Stimulated activated naive CD4-positive, alpha-beta T cell treated with Interleukin-2 at 50 U/mL for 16 hours (primary cell): Measurements from ENCODE around the gene MT2A.

Experiments used
- DNase-seq: peaks from one replicate; lab custom pipeline; 2025; lab: John Stamatoyannopoulos, UW

Gene MT2A

DNA sequence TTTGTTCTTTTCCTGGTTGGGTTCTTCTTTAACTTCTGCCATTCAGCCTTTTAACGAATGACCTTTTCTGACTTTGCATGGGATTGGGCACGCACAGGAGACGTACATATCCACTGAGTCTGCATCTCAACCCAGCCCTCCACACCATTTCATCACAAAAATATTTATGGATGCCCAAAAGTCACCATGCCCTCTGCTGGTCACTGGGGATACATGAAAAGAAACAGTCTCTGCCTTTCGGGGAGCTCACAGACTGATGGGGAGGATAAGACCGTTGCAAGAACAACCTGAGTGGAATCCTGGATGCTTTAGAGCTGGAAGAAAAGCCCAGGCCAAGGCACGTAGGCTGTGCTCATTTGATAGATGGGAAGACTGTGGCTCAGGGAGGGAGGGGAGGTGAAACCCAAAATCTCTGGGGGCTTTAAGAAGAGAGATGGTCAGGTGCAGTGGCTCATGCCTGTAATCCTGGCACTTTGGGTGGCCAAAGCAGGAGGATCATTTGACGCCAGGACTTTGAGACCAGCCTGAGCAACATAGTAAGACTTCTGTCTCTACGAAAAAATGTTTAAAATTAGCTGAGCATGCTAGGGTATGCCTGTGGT is 7.9 kb upstream of the MT2A start:
- peak; percentile 18 for DNase-seq

DNA sequence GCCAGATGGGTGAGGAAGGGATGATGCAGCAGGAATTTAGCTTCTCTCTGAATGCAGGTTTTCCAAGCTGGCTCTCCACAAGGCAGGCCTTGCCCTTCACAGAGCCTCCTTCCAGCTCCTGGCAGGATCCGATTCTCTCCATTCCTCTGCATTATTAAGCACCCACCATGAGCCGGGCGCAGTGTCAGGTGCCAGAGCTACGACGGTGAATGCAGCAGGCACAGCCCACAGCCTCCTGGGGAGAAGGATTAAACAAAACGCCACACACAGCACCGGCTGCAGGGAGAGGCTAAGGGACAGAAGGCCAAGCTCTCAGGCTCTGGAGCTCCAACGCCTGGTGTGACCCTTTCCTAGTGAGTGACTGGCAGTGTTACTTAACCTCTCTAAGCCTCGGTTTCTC is 7.1 kb upstream of the MT2A start:
- no peak for DNase-seq

DNA sequence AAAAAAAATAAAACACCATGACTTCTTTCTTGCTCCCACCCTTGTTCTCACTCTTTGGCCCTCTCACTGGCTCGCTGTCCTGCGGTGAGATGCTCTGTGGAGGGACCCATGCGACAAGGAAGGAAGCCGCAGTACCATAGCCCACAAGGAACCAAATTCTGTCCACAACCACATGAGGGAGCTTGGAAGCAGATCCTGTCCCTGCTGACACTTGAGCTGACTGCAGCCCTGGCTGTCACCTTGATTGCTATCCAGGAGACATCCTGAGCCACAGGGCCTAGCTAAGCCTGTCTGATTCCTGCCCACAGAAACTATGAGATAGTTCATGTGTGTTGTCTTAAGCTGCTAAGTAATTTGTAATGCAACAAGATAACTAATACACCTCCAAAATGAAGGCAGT is 4.8 kb upstream of the MT2A start:
- no peak for DNase-seq

DNA sequence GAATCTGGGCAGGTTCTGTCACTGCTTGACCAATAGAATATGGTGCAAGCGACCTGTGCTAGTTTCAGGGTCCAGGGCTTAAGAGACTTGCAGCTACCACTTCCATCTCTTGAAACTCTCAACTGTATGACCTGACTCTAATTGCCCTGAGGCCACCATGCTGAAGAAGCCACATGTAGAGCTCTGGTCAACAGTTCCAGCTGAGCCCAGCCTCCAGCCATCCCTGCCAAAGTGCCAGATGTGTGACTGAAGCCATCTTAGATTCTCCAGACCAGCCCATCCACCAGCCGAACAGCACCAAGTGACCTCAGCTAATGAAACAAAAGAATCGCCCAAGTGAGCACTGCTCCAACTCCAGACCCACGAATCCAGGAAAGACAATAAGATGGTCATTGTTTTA is 3.4 kb upstream of the MT2A start:
- DNase-seq, result no peak

DNA sequence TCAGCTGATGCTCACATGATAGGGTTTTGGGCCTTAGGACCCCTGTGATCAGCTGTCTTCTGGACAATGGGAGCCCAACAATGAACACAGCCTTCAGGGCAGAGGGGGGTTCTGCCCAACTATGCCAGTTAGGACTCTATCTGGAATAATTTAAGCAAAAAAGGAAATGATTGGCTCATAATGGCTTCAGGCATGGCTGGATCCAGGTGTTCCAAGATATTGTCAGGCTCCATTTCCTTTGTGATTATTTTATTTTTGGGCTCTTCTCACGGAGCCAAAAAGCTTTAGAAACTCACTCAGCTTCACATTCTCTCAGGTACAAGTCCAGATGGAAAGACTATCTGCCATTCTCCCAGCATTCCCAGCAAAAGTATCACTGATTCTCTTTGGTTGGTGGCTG is 2.9 kb upstream of the MT2A start:
- no peak for DNase-seq

DNA sequence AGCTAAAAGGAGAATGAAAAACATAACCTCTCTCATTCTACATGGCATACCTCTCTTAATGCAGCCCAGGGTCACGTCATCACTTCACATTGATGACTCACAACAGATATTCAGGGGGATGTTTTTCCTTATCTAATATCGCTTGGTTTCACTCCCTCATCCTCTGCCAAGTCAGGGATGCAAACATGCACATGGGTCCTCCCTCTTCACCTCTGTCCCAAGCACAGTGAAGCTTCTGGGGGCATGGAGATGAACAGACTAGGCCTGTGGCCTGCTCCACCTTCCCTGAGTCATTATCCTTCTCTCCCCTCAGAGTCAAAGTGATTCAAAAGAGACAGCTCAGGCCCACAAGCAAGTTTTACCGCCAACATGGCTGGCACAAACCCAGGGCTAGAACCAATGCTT is 2.3 kb upstream of the MT2A start:
- DNase-seq, result no peak

DNA sequence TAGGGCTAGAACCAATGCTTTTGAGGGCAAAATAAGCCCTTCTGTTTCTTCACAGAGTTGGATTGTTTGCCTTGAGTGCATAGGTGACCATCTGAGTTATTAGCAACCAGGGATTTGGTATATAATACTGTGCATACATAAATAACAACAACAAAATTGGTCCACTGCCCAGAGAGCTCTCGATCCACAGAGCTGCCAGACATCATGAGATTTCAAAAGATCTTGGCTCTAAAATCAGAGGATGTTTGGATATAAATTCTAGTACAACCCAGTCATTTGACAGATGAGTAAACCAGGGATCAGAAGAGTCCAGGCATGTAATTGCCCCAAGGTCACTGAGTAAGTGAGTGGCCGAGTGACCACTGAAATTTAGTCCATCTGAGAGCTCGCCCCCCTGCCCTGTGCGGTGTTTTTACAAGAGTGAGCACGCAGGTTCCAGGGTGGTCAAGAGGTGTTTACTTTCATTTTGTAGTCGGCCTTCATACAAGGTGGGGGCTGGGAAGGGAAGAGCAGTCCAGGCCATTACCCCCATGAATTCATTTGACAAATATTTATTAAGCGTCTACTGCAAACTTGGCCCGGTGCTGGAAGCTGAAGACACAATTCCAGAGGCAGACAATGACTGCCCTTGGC is 1.8 kb upstream of the MT2A start:
- no peak for DNase-seq

DNA sequence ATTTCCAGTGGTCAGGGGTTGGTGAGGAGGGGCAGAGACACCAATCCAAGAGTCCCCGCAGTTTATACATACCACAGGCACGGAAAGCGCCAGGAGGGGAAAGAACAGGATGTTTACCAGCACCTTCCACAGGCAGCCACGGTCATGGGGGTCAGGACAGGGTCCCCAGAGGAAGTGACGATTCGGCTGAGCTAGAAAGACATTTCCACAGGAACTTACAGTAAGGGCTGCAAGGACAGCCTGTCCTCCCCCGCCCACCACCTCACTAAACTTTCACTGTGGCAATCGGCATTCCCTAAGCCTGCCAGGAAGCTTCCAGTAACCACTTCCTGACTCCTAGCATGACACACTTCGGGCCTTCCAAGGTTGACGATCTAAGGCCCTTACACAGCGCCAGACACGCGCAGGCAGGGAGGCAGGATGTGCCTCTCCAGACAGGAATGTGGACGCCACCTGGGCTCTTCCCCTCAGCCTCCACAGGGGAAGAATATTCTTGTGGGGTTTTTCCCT is 1.2 kb upstream of the MT2A start:
- no peak for DNase-seq

DNA sequence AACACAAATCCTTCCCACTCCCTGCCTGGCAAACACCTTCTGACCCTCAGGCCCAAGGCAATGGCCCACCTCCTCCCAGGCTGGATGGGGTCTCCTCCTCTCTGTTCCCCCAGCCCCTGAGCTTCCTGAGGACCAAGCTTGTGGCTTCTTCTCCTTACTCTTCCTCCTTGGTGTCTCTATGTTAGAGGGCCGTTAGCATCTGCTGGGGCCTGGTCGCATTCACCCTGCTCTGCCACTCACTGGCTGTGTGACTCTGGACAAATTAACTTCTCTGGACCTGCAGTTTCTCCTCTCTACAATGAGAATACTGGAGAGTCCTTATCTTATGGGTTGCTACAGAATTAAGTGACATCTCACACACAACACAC is 725 bp upstream of the MT2A start:
- DNase-seq, result no peak

DNA sequence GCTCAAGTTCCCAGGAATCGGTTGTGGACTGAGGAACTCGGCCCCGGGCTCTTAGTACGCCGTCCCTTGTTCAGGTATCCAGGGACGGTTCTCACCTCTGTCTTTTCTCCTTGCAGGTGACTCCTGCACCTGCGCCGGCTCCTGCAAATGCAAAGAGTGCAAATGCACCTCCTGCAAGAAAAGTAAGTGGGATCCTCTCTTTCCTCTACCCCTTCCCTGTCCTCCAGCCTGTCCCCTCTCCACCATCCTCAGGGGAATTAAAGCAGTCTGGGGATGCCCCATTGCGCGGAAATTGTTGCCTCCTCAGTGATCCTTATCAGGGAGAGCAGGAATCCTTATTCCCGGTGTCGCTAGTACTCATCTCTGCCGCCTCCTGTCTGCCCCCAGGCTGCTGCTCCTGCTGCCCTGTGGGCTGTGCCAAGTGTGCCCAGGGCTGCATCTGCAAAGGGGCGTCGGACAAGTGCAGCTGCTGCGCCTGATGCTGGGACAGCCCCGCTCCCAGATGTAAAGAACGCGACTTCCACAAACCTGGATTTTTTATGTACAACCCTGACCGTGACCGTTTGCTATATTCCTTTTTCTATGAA is 585 bp downstream of the MT2A start:
- no peak for DNase-seq

DNA sequence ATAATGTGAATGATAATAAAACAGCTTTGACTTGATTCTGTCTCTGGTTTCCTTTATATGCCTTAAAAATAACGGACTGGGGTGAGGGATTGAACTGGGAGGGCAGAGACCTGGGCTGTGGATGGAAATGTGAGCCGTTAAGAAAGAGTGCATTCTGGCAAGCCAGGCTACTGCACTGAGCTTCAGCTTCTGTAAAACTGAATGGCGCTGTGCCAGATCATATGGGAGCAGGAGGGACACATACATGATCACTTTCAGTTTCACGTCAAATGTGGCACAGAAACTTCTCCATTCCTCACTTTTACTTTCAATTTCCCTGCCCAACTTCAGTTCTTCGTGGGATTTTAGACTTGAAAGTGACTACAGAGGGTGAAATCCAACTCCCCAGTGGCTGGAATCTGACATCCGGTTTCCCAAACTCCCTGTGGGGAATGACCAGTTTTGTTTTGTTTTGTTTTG is 1.1 kb downstream of the MT2A start:
- peak; percentile 68 for DNase-seq

DNA sequence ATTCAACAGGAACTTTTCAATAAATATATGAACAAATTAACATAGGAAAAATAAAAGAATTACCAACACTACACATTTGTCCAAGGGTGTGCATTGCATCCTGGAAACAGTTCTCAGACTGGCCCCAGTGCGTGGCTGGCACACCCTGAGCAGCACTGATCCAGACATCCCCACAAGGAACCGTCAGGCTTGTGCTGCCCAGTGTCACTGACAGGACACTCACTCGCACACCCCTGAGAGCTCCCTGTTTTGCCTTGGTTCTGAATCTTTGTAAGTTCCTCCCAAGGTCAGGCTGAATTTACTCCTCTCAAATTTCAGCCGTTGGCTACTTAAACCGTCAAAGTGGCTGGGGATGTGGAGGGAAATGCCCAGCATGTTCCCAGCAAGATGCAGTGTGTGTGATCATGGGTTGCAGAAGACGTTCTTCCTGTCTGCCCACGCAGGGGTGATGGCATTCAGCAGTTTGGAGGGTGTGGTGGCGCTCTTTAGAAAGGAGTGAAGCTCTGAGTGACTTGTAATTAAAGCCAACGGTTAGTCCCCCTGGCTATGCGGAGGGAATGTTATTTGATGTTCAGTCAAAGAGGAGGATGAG is 1.7 kb downstream of the MT2A start:
- peak; percentile 78 for DNase-seq

DNA sequence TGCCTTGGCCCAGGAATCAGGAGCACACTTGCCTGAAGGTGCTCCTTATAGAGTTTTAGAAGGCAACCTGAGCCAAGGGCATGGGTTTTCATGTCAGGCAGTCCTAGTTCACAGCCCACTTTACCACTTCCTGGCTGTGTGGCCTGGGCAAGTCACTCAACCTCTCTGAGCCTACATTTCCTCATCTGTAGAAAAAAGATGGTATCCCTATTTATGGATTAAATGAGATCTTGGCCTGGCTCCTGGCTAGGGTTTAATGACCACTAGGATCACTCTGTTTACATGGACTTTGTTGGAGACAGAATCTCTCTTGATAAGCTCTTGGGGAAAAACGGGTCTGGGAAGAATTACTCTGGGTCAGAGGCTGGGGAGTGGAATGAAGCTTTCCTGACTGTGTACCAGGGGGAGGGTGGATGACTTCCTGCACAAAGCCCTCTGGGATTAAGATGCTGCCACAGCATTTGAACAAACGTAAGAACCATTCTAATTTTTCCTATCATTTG is 2.3 kb downstream of the MT2A start:
- DNase-seq, result peak; percentile 49

DNA sequence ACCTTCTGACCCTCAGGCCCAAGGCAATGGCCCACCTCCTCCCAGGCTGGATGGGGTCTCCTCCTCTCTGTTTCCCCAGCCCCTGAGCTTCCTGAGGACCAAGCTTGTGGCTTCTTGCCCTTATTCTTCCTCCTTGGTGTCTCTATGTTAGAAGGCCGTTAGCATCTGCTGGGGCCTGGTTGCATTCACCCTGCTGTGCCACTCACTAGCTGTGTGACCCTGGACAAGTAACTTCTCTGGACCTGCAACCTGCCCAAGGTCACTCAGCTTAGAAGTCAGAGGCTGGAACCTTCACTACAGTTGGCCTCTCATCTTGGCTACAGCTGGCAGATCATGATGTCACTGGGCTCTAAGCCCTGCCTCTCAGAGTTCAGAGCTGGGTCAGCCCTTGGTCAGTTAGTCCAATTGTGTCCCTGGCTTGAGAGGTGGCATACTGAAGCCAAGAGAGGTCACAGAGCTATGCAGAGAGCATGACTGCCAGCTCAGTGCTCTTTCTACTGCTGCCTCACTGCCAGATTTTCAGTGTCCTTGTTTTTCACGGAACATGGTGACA is 3.0 kb downstream of the MT2A start:
- DNase-seq, result no peak

DNA sequence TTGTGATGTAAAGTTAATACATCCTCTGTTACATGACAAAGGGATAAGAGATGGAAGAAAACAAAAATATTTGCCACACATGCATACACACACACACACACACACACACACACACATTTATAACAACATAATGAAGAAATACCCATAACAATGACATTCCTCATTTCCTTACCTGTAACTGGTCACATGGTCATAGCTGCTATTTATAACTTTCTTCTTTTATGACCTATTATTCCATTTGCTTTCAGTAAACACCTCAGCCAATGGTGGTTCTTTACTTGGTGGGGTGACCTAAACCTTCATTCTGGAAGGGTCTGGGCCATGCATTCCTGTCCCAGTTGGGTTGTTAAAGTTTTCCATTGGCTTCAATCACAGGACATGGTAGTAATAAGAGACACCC is 5.3 kb downstream of the MT2A start:
- DNase-seq, result no peak

DNA sequence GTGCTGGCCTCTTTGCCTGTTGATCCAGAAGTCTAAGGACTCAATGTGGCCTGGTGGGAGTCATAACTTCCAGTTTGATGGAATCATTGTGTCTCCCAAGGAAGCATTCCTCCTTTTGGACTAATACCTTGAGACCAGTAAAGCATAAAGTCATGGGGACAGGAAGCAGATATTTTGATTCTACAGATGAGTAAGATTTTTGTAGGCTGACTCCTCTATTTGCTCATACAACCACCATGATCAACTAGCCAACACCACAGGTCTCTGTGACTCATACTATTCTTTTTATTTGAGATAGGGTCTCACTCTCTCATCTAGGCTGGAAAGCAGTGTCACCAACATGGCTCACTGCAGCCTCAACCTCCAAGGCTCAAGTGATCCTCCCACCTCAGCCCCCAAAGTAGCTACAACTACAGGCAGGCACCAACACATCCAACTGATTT is 6.2 kb downstream of the MT2A start:
- no peak for DNase-seq

DNA sequence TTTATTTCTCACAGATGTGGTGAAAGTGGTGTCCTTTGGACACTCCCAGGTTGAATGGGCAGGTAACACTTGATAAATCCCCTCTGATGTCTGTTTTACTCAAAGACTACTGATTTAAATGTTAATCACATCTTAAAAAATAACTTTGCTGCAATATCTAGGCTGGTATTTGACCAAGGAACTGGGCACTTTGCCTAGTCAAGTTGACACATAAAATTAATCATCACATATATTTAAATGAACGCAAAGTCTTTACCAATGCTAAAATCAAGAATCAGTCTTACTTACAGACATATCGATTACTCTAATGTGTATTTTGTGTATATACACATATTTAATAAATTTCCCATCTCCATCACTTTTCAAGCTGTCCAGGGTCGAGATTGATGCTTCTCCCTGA is 7.0 kb downstream of the MT2A start:
- DNase-seq, result no peak

DNA sequence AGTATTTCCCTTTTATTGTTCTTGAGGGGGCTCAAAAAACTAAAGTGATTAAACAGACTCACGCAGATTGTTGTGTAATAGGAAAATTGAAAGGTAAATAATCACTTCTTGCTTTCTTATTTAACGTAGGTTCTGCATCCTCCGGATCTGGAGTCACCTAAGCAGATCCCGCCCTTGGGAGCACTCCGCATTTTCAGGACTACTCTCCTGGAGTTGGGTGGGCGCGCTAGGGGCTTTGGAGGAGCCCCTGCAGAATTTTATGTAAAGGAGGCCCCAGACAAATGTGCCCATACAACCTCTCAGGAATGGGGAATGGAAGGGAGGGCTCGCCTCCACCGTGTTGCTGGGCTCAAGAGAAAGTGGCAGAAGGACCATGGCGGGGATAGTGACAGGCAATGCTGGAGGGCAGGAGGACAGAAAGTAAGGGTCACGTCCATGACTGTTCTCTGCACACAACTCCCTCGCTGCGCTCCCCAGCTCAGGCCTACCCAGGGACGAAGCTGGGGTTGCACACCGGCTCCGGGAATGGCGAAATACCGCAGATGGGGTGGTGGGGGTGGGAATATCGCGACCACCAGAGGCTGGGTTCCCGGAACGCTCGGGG is 8.3 kb downstream of the MT2A start:
- DNase-seq, result no peak

DNA sequence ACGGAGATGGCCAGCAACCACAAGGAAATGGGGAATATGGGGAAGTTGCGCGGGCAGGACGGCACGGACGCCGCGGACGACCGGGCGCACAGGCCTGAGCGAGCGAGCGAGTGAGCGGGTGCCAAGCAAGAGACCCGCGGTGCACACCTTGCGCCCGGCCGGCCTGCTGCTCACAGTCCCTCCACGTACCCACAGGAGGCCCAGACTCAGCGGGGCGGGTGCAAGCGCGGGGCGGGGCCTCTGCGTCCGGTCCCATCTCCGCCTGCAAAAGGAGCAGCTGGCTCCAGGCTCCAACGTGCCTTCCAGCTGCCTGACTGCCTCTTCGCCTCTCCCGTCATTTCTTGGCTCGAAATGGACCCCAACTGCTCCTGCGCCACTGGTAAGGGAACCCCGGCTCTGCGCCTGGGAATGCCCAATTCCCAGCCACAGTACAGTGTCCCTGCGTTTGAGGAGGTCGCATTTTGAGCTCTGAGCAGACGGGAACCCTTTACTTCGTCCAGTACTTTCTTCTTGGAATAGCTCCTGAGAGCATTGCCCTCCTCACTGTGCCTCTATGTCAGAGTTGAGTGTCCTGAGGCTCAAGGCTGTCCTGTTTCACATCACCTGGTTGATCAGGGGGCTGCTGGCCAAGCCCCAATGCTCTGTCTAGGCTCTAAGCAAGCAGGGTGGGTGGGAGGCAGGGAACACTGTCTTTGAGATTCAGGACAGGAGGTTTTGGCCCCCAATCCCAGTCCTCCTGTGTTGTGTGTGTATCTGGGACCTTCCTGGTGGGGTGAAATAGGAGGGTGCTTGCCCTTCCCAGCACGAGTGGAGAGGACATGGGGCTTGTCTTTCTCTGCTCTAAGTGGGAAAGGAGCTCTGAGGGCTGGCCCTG is 9.1 kb downstream of the MT2A start:
- no peak for DNase-seq

DNA sequence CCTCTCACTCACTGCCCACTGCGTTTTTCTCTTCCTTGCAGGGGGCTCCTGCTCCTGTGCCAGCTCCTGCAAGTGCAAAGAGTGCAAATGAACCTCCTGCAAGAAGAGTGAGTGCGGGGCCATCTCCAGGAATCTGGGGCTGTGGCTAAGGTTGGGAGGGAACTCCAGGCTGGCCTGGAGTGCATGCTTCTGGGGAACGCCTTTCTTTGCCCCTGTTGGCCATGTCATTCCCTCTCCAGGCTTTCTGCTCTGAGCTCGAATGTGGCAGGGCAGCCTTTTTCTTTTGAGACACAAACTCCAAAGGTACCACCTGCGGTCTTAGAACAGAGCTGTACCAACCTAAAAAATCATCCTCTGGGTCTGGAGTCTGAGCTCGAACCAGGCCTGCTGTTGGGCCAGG is 9.8 kb downstream of the MT2A start:
- no peak for DNase-seq

DNA sequence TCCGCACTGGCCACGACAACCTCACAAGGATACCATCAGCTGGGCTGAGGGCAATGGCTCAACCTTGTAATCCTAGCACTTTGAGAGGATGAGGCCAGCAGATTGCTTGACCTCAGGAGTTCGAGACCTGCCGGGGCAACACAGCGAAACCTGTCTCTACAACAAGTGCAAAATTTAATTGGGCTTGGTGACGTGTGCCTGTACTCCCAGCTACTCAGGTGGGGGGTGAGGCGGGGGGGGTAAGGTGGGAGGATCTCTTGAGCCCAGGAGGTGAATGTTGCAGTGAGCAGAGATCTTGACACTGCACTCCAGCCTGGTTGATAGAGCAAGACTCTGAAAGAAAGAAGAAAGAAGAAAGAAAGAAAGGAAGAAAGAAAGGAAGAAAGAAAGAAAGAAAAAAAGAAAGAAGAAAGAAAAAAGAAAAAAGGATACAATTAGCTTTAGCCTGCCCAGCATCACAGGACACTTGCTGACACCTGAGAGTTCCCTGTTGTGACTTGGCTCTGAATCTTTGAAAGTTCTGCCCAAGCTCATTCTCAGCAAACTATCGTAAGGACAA is 12.0 kb downstream of the MT2A start:
- no peak for DNase-seq
